ENCODE measurements around the gene HOXB8.

HOXB8 gene

GRCh38 chr17:48624544-48625494 lies 9.7 kb upstream of the HOXB8 start:
- DNase-seq (ENCODE audit: low spot score): no peak

GRCh38 chr17:48624118-48624517 lies 9.0 kb upstream of the HOXB8 start:
- no peak for DNase-seq (ENCODE audit: low spot score)

- no peak for DNase-seq (ENCODE audit: low spot score)
Measured at GRCh38 chr17:48623583-48623982, 8.5 kb upstream of the HOXB8 start.

- no peak for DNase-seq (ENCODE audit: low spot score)
Measured at GRCh38 chr17:48622857-48623256, 7.8 kb upstream of the HOXB8 start.

GRCh38 chr17:48621410-48622392 lies 6.6 kb upstream of the HOXB8 start:
- no peak for DNase-seq (ENCODE audit: low spot score)

GRCh38 chr17:48620461-48621139 lies 5.5 kb upstream of the HOXB8 start:
- no peak for DNase-seq (ENCODE audit: low spot score)

GRCh38 chr17:48619826-48620449 lies 4.8 kb upstream of the HOXB8 start:
- DNase-seq (ENCODE audit: low spot score): no peak

- DNase-seq (ENCODE audit: low spot score): peak; percentile 79
Measured at GRCh38 chr17:48618256-48618896, 3.3 kb upstream of the HOXB8 start.

- DNase-seq (ENCODE audit: low spot score): no peak
Measured at GRCh38 chr17:48617471-48618255, 2.6 kb upstream of the HOXB8 start.

GRCh38 chr17:48616717-48617470 lies 1.8 kb upstream of the HOXB8 start:
- DNase-seq (ENCODE audit: low spot score): no peak

- DNase-seq (ENCODE audit: low spot score): no peak
Measured at GRCh38 chr17:48615963-48616716, 1.0 kb upstream of the HOXB8 start.

- DNase-seq (ENCODE audit: low spot score): no peak
Measured at GRCh38 chr17:48613862-48614694, 1.0 kb downstream of the HOXB8 start.

GRCh38 chr17:48612854-48613691 lies 2.0 kb downstream of the HOXB8 start:
- DNase-seq (ENCODE audit: low spot score): no peak

- no peak for DNase-seq (ENCODE audit: low spot score)
Measured at GRCh38 chr17:48612456-48612853, 2.6 kb downstream of the HOXB8 start.

GRCh38 chr17:48611681-48612455 lies 3.2 kb downstream of the HOXB8 start:
- DNase-seq (ENCODE audit: low spot score): peak; percentile 23

GRCh38 chr17:48611213-48611612 lies 3.9 kb downstream of the HOXB8 start:
- no peak for DNase-seq (ENCODE audit: low spot score)
